ENCODE measurements around the gene SUCNR1. TPM values are rescaled to one million over a fixed set of nuclear protein-coding genes. Genes with fewer than 3 reads are reported as not detected.
"Not testable (repeated sequence)": the region's sequence is repeated elsewhere in the genome, so short reads cannot be mapped to it uniquely, and the experiment has no call there.

Gene SUCNR1
- polyA plus RNA-seq, 5 donors = 0.10 to 0.30 (median 0.14) TPM

DNA sequence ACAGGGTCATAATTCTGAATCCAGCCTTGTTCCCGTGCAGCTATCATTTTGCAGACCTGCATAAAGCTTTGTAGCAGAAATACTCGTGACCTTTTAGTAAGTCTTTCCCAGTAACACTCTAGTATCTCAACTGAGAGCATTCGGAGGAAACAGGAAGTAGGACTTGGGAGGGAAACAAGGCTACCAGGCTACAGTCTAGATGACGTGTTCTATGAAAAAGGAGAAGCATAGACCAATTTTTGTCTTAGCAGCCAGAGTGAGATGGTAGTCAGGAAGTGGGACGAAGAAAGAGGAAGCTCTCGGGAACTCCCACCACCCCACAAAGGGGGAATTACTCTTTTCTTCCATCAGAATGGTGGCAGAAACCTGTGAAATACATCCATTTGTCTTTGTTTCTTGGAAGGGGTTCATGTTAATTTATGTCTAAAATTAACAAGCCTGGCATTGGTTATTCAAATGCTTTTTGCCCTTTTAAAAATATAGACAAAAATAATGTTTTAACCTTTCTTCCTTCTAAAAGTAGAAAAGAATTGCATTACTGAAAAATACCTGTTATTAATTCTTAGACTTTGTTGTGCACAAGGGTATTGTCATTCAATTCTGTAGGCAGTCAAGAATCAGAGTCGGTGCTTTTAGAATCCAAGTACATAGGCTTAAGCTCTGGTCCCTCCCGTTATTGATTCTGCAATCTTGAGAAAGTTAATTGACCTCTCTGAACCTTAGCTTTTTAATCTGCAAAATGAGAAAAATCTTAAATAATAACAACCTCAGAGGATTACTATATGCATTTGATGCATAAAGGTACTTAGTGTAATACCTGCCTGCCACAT lies 1.6 kb upstream of the SUCNR1 start:
- DNase-seq = no peak

DNA sequence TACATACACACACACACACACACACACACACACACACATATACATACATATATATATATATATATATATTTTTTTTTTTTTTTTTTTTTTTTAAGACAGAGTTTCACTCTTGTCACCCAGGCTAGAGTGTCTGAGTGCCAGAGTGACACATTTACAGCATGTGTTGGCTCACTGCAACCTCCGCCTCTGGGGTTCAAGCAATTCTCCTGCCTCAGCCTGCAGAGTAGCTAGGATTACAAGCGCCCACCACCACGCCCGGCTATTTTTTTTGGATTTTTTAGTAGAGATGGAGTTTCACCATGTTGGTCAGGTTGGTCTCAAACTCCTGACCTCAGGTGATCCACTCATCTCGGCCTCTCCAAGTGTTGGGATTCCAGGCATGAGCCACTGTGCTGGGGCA lies 636 bp downstream of the SUCNR1 start:
- not testable (repeated sequence) for DNase-seq

DNA sequence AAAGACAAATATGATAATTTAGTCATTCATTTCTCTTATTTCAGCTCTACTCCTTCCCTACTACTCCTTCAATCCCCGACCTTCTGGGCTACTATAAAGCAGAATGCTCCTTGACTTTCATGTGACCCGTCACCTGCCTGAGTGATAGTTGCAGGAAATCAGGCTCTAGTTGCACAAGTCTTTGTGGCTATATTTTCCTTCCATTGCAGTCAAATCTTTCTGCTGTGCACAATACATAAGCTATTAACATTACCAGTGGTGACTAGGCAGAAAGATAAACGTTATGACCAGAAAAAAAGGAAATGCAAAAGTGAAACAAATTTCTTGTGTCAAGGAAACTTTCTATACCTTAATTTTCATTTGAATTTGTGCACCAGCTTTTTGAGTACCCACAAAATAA lies 2.3 kb downstream of the SUCNR1 start:
- DNase-seq = no peak

DNA sequence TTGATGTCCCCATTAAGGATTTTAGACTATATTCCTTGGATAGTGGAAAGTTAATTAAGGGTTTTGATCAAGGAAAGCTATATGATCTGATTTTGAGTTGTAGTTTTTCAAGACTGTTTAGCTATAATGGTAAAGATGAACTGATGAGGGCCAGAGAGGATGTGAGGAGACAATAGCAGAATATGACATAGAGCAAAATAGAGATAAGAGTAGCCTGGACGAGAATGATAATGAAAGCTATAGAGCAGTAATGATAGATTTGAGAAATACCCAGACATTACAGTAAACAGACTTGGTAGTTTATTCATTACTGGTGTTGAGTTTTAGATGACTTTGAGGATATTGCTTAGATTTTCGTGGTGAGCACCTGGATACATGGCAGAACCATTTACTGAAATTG lies 3.8 kb downstream of the SUCNR1 start:
- DNase-seq = no peak

DNA sequence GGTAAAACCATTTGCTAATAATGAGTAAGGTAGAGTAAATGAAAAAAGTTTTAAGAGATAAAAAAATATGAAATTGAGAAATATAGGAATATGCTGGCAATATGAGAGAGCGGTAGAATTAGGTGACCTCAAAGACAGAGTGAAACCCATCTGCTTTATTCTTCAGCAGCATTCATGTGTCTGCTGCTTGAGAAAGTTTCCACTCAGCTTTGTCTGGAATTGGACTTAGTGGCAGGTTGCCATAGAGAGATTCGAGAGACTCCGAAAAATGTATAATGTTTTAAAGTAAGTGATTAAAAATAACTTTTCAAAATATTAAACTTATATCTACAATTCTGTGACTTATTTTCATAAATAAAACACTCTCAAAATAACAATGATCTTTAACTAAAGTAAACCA lies 5.0 kb downstream of the SUCNR1 start:
- no peak for DNase-seq

DNA sequence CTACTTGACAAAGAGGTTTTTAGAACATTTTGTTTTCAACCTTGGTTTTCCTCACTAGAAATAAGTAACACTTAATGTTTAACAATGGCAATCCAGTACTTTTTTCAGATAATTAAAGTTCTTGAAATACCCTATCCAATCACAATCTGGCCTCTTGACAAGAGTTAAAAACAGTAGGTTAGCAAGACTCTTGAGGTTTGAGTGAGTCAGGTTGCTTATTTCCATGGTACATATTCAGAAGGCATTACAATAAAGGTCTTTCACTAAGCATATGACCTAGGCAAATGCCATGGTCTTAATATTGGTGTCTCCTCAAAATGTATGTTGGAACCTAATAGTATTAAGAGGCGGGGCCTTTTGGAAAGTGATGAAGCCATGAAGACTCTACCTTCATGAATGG lies 5.6 kb downstream of the SUCNR1 start:
- no peak for DNase-seq

DNA sequence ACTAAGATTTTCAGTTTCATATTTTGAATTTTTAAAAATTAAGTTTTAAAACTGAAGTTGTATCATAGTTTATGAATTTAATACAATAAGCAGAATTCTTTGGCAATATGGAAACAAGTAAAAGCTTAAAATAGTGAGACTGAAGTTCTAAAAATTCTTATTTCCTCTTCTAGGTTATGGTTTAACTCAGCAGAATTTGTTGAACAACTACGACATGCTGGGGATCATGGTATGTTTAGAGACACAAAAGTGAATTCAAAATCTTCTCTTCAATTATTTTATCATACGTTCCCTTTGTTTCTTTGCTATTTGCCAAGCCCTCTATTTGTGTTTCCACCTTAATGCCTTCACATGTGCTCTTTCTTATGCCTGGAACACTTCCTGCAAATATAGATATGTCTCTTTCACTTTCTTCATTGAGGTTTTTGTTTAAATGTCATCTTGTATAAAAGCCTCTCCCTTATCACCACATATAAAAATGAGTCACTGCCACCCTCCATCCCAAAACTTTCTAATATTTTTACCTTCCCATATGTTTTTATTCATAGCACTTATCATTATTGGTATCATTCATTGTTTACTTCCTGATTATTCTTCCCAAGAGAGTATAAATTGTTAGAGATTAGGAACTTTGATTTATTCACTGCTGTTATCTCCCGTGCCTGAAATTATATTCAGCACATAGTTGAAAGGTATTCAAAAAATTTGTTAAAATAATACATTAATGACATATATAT lies 6.4 kb downstream of the SUCNR1 start:
- DNase-seq = no peak

DNA sequence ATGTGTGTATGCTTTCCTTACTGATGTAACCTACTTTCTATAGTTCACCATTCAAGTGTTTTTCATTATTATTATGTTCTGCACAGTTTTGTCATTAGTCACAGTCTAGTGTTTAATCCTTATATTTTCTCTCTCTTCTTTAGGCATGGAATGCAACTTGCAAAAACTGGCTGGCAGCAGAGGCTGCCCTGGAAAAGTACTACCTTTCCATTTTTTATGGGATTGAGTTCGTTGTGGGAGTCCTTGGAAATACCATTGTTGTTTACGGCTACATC lies 6.9 kb downstream of the SUCNR1 start:
- DNase-seq = no peak

DNA sequence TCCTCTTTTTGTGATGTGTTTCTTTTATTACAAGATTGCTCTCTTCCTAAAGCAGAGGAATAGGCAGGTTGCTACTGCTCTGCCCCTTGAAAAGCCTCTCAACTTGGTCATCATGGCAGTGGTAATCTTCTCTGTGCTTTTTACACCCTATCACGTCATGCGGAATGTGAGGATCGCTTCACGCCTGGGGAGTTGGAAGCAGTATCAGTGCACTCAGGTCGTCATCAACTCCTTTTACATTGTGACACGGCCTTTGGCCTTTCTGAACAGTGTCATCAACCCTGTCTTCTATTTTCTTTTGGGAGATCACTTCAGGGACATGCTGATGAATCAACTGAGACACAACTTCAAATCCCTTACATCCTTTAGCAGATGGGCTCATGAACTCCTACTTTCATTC lies 7.7 kb downstream of the SUCNR1 start:
- DNase-seq = no peak

DNA sequence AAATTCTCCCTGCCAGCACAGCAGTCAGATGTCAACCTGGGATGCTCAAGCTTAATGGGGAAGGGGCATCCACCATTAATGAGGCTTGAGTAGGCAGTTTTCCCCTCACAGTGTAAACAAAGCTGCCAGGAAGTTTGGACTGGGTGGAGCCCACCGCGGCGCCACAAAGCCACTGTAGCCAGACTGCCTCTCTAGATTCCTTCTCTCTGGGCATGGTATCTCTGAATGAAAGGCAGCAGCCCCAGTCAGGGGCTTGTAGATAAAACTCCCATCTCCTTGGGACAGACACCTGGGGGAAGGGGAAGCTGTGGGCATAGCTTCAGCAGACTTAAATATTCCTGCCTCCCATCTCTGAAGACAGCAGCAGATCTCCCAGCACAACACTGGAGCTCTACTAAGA lies 12.0 kb downstream of the SUCNR1 start:
- not testable (repeated sequence) for DNase-seq

DNA sequence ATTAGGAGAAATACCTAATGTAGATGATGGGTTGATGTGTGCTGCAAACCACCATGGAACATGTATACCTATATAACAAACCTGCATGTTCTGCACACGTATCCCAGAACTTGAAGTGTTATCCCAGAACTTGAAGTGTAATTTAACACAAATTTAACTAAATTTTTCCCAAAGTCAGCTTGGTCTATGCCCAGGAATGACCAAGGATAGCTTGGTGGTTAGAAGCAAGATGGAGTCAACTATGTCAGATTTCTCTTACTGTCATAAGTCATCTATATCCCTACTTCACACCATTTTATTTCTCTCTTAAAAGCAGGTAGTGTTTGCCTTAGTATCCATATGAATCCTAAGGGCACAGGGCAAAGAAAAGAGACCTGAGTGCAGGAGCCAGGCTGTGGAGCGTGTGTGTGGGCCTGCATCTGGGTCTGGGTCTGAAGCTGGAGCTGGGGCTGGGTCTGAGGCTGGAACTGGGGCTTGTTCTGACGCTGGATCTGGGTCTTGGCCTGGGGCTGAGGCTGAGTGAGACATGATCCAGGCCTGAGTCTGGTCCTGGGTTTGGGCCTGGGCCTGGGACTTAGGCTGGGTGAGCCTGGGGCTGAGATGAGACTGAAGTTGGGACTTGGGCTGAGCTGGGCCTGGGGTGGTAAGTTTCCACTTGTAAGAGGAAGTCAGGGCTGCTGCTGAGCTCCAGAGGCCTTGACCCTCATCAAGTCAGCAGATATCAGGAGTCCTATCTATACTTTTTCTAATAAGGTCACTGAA lies 14.2 kb downstream of the SUCNR1 start:
- DNase-seq = not testable (repeated sequence)

DNA sequence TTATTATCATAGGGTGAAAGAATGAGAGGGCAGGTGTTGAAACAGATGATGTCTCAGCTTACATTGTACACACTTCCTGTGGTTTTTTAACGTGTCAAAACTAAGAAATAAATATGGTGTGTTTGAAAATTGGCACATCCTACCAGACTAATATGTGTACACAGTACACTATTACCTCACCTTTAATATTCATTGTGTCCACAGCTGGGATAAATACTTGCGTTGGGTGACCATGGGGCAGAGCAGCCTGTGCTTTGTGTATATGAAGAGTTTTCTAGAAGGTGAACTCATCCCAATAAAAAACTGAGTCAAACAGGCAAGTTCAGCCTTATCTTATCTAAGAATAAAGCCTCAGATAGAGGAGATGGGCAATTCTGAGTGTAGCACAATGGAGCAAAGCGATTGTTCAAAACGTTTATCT lies 17.3 kb downstream of the SUCNR1 start:
- no peak for DNase-seq

DNA sequence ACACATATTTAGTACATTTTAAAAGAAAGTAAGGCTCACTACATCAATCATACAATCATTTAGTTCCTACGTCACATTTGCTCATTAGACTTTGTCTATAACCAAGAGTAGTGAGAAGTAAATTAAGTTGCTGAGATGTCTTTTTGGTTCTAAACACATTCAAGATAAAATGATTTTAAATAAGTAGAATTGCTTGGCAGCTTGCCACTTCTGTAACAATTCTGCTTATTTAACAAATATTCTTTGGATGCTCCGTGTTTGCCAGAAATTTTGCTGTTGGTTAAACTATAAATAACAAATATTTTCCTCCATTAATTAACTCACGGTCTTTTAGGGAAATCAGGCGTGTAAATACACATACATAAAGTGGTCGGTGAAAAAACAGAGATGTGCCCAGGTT lies 18.3 kb downstream of the SUCNR1 start:
- DNase-seq = no peak

DNA sequence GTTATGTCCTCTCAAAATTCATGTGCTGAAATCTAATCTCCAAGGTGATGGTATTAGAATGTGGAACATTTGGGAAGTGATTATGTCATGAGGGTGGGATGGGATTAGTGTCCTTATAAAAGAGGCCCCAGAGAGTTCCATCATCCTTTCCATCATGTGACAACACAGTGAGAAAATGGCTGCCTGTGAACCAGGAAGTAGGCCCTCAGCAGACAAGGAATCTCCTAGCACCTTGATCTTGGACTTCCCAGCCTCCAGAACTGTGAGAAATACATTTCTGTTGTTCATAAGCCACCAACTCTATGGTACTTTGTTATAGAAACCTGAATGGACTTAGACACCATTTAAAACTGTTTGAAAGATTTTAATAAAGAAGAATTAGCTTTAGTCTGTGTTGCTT lies 20.8 kb downstream of the SUCNR1 start:
- DNase-seq = no peak

DNA sequence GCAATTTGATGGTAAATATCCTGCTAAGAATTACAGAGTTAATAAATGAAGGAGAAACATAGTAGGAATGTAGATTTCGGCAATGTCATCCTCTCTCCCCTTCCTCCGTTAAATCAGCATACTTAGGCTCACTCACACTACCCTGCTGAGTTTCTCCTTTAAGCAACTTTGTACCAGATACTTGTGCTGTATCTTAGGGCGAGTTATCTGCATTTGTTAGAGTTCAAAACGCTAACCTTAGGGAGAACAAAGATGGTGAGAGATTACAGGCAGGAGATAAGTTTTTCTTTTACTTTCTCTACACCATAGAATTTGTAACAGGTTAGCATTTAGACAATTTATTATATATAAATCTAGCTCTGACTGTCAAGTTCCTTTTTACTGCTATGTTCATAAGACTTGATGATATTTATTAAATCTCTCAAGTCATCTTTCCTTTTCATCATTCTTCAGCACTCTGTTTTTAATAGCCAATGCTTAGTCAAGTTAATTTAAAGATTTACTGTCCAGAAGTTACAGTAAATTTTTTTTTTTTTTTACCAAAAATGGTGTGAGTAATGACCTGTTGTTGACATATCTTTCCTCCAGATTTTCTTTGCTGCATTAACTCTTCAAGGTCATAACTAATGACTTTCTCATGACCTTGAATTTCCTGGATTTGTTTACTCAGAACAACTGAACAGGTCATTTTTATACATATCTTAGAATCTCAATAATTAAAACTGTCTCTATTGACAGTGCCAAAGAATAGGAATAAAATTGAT lies 22.2 kb downstream of the SUCNR1 start:
- no peak for DNase-seq

DNA sequence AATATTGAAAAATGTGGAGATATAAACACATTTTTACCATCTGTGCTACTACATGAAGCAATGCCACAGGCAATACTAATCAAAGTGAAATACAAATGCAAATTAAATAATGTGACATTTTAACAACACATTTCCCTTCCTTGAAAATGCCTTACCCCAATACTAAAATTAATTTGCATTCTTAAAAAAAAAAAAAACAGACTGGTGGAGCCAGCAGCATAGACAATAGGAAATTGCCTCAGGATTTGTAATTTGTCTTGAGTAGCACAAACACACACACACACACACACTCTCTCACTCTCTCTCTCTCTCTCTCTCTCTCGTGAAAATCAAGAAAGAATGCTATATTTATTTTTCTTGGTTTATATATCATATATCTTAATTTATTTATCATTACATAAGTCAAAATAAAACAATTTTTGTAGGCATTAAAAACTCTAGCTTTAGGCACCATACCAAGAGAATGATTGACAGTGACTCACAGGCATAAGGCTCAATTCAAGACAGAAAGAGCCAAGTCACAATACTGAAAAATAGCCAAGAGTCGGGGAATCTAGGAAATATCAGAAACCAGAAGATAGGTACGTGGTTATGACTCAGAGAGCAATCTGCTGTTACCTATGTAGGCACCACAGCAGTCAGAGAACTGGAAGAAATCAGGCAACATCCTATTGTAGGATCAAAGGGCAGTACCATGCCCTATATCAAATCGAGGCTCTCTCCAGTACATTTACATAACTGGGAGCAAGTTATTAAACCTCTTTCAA lies 23.0 kb downstream of the SUCNR1 start:
- DNase-seq = no peak

DNA sequence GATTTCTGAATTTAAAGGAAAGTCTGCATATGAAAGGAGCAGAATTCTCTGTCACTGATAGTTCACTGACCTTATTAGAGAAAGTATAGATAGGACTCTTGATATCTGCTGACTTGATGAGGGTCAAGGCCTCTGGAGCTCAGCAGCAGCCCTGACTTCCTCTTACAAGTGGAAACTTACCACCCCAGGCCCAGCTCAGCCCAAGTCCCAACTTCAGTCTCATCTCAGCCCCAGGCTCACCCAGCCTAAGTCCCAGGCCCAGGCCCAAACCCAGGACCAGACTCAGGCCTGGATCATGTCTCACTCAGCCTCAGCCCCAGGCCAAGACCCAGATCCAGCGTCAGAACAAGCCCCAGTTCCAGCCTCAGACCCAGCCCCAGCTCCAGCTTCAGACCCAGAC lies 24.7 kb downstream of the SUCNR1 start:
- DNase-seq = not testable (repeated sequence)

DNA sequence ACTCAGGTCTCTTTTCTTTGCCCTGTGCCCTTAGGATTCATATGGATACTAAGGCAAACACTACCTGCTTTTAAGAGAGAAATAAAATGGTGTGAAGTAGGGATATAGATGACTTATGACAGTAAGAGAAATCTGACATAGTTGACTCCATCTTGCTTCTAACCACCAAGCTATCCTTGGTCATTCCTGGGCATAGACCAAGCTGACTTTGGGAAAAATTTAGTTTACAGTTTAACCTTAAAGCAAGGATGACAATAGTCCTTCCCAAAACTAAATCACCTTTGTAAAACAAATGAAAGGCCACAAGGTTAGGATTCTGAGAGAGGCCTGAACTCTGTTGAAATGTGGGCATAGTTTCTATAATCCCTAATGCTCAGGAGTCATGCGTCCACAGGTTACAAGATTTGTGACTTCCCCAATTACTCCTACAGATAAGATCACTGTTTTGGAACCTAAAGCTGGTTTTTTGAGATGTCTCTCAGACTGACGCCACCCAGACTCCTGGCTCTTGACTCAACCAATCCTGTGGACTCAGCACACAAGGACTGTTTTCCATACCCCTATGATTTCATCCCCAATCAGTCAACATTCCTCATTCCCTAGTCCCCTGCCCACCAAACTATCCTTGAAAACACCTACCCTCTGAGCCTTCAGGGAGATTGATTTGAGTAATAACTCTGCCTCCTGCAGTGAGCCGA lies 25.3 kb downstream of the SUCNR1 start:
- DNase-seq = not testable (repeated sequence)

DNA sequence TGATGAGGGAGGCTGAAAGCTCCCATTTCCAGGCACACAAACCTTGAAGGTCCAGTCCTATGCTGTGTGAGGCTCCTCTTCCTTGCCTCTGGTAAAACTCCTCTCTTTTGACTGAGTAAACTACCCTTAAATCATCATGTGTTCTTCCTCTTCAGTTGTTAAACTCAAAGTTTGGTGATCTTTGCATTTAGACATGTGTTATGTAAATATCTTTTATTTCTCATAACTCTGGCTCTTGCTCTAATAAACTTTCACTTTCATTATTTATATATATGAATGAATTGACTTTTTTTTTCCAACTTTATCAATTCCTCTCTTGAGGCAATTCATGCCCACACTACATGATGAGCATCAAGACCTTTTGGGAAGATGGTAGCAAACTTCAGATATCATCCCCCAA lies 26.6 kb downstream of the SUCNR1 start:
- no peak for DNase-seq

DNA sequence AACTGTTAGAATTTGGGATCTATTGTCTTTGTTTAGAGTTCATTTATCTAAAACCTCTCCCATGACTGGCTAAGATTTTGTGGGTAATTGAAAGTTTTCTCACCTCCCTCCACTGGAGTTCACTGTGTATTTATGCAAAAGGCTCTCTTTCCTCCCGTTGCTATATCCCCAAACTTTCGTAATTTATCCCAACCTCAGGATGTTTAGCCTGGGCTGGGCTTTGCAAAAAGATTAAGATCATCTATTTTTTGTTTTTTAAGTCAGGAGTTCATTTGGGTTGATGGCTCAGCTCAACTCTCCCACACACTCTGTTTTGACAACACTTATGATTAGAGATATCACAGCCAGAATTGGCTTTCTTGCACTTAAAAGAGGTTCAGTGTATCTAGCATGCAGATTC lies 27.0 kb downstream of the SUCNR1 start:
- DNase-seq = no peak

Data from right lung (tissue), 5 donors.